ENCODE results near the gene SPTBN1. TPM values are rescaled to one million over a fixed set of nuclear protein-coding genes. Genes with fewer than 3 reads are reported as not detected.

The SPTBN1 gene
- total RNA-seq, 2 experiments from 2014 or later: 132 to 183 TPM

GRCh38 chr2:54704688-54705605 lies 248.8 kb downstream of the SPTBN1 start:
- Histone ChIP-seq H3K79me2 (ENCODE audit: insufficient read depth, low read depth, low read length) (no peaks in the 10 kb centered on the region), H2AFZ (ENCODE audit: low read length) (peak overlapping the region; percentile 81), H3K4me2 (ENCODE audit: low read length) (no peak overlapping the region), H3K4me1 (ENCODE audit: insufficient read depth, low read length, poor library complexity, severe bottlenecking) (peaks cover 18% of the 10 kb centered on the region), H3K27ac (ENCODE audit: low read depth, low read length, poor library complexity, severe bottlenecking) (no peak overlapping the region), H3K9me3 (ENCODE audit: low read length) (no peaks in the 10 kb centered on the region), H4K20me1 (ENCODE audit: insufficient read depth, low read length) (no peaks in the 10 kb centered on the region), H3K36me3 (ENCODE audit: insufficient read depth, low read length) (no peaks in the 10 kb centered on the region), H3K9me2 (ENCODE audit: insufficient read depth, low read length) (no peaks in the 10 kb centered on the region), H3K4me3 (ENCODE audit: low read depth, low read length, poor library complexity, severe bottlenecking) (no peak overlapping the region)
- ChIA-PET CTCF (ENCODE audit: unreplicated experiment) (interaction anchor here (0.5 to 2.7 kb wide), 9 partner anchors 26 to 599 kb away, joined by 3 to 18 read pairs (median 5); no protein-coding TSS in a partner anchor), POLR2A (interaction anchor here (0.5 to 1.9 kb wide), 23 partner anchors 11 to 613 kb away, joined by 3 to 12 read pairs (median 4); no protein-coding TSS in a partner anchor)
- peak; percentile 81 for DNase-seq (ENCODE audit: low spot score)
- no TSS peak for BruUV-seq (replicated peaks)
- intact Hi-C loops (cut with micrococcal nuclease; ENCODE audit: unreplicated experiment): loop anchor here (1.0 to 10.0 kb wide), 7 partner anchors 40 to 1282 kb away; no protein-coding TSS in a partner anchor
- TF ChIP-seq EZH2phosphoT487 (IDR thresholded peaks at IDR 0.05; ENCODE audit: borderline replicate concordance, low read depth, low read length): no peak
- TF ChIP-seq CTCF (conservative IDR thresholded peaks at IDR 0.05; ENCODE audit: low read length): peak; percentile 97

GRCh38 chr2:54706622-54707021 lies 250.5 kb downstream of the SPTBN1 start:
- CTCF ChIA-PET (ENCODE audit: unreplicated experiment): no interaction called here
- intact Hi-C loops (cut with micrococcal nuclease; ENCODE audit: unreplicated experiment): loop anchor here (10.0 kb wide), 2 partner anchors 362 to 502 kb away; no protein-coding TSS in a partner anchor

More at GRCh38 chr2:54706622-54707021, 250.5 kb downstream of the SPTBN1 start:
- Histone ChIP-seq H3K36me3 (ENCODE audit: insufficient read depth, low read length) (no peaks in the 10 kb centered on the region), H4K20me1 (ENCODE audit: insufficient read depth, low read length) (no peaks in the 10 kb centered on the region), H3K79me2 (ENCODE audit: insufficient read depth, low read depth, low read length) (no peaks in the 10 kb centered on the region), H2AFZ (ENCODE audit: low read length) (peak overlapping the region; percentile 54; the same call in 1 of the 2 replicates), H3K4me2 (ENCODE audit: low read length) (no peak overlapping the region), H3K27ac (ENCODE audit: low read depth, low read length, poor library complexity, severe bottlenecking) (no peak overlapping the region), H3K9me2 (ENCODE audit: insufficient read depth, low read length) (no peaks in the 10 kb centered on the region), H3K9me3 (ENCODE audit: low read length) (no peaks in the 10 kb centered on the region), H3K4me3 (ENCODE audit: low read depth, low read length, poor library complexity, severe bottlenecking) (no peak overlapping the region), H3K4me1 (ENCODE audit: insufficient read depth, low read length, poor library complexity, severe bottlenecking) (peaks cover 18% of the 10 kb centered on the region)
- POLR2A ChIA-PET: interaction anchor here (0.7 to 2.2 kb wide), 10 partner anchors 9 to 697 kb away, joined by 3 to 6 read pairs (median 4); partner anchors contain the start of gene EML6
- BruUV-seq (replicated peaks): no TSS peak
- DNase-seq (ENCODE audit: low spot score): no peak
- TF ChIP-seq CTCF (conservative IDR thresholded peaks at IDR 0.05; ENCODE audit: low read length) (no peak), EZH2phosphoT487 (IDR thresholded peaks at IDR 0.05; ENCODE audit: borderline replicate concordance, low read depth, low read length) (no peak)

All from OCI-LY7 (cell line).